ENCODE data around the gene CCDC187.
A peak's percentile ranks its signal among the peaks of the same experiment; 100 is the strongest.

Gene CCDC187

GRCh38 chr9:136251264-136252115 is 52.4 kb downstream of the CCDC187 start:
- DNase-seq = no peak

DNA sequence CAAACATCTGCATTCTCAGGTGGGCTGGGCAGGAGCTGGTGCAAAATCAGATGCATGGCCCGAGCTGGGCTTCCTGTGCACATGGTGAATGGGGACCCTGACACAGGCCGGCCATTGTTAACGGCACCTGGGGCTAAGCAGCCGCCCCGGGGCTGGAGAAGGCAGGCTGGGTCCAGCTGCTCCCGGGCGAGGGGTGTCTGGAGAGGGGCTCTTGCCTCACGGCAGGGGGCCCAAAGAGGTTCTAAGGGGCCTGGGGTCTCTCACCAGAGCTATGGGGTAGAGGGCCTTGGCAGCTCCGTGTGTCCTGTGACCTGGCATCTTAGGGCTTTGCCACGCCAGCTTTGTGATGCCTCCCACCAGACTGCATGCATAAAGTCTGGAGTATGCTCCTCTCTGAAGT is 53.2 kb downstream of the CCDC187 start:
- DNase-seq = no peak

- DNase-seq = no peak
Observed at GRCh38 chr9:136249877-136250559, 53.9 kb downstream of the CCDC187 start.

DNA sequence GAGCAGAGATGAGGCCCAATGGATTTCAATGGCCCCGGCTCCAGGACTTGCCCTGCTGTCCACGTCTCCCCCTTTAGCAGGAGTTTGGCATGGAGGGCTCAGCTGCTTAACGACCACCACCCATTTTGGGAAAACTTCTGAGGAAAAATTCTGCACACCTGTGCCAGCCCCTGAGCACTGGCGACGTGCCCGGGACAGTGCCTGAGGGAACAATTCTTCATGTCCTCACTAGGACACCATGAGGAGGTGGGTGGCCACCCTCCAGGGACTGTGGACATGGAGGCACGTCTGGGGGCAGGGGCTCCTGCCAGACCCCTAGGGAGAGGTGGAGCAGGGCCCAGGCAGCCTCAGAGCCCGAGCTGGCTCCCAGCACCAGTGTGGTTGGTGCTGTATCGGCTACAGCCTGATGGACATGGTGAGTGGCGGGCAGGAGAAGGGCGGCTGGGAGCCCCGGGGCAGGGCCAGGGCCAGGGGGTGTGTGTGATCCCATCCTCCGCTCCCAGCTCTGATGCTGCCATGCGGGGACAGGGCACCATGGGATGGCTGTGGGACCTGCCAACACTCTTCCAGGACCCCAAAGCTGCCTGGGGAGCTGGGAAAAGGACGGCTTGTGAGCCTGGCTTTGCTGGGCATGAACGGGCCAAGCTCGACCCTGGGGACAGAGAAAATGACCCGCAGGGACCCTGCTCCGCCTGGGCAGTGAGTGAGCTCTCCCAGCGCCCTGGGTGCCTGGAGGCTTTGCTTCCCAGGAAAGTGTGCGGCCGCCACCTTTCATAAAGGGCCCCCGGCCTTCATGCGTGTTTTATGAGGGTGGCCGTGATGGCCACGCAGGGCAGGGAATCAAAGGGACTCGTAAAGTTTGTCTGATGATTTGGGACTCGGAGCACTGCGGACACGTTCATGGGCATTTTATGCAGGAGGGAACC is 54.7 kb downstream of the CCDC187 start:
- no peak for DNase-seq

GRCh38 chr9:136247947-136248637 is 55.8 kb downstream of the CCDC187 start:
- DNase-seq = no peak

DNA sequence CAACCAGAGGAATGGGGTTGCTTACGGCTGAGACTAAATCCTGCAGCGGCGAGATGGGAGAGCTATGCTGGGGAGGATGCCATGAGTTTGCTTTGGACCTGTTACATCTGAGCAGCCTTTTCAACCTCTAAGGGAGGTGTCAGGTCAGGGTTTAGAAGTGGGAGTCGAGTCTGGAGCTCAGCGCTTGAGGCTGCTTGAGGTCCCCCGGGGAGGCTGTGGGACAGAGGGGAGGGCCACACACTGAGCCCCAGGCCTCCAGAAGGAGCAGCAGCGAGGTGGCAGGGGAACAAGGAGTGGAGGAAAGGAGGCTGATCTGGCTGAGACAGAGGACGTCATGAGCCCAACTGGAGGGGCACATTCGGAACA is 56.4 kb downstream of the CCDC187 start:
- no peak for DNase-seq

DNA sequence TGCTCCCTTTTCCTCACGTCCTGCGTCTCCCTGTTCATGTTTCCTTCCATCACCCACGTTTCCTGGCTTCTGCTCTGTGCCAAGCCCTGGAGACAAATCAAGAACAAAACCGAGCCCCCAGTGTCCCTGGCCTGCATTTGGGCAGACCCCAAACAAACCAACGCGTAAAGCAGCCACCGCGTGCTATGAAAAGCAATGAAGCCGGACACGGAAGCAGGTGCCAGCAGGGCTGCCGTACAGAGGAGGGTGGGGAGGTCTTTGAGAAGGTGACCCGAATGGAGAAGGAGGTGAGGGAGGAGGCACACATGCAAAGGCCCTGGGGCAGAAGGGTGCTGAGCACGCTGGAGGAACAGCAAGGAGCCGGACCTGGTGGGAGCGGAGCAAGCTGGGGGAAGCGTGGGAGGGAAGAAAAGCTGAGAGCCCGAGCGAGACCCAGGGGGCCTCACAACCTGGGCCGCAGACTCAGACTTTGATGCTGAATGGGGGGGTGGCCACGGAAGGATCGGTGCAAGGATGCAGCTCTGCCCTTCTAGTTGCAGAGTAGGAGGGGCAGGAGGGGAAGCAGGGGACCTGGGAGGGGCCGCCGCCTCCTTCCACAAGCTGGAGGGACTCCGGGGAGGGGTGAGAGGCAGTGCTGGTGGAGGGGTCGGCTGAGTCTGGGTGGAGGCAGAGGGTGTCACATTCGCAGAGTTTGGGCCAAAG is 56.9 kb downstream of the CCDC187 start:
- DNase-seq = no peak

DNA sequence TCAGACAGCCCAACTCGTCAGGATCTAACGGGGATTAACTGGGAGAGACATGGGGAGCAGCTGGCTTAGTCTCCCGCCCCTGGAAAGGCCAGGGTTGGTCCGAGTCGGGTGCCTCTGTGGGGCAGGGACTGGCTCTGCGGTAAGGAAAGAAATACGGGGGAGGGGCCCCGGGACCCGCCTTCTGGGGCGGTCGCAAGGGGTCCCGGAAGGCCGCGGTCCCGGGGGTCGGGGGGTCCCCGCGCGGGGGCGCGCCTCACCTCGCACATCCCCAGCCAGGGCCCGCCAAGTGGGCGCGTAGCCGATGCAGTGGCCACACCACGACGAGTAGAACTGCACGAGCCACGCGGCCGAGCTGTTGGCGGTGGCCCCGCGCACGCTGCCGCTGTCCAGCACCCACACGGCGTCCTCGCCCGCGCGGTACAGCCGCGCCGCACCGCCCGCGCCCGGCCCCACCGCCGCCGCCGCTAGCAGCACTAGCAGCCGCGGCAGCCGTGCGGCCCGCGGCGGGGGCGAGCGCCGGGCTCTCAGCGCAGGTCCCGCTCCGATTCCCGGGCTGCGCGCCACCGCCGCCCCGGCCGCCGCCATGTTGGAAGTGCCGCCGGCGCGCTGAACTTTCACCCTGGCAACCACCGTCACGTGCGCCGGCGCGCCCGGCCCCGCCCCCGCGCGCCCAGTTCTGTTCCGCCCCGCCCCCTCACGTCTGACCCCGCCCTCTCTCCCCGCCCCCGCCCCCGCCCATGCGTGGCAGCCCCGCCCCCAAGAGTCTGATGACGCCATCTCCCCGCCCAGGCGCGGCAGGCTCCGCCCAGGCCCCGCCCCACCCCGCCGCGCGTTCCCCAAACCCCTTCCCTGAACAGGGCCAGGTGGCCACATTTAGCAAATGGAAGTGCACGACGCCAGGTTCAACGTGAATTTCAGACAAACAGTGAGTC is 58.4 kb downstream of the CCDC187 start, which contains the start of gene QSOX2:
Gene QSOX2, minus strand, starts transcription at position 594 of the 932 bp plus-strand sequence. Its CDS starts 9 bp downstream, at position 585.
- DNase-seq = peak; percentile 65

- no peak for DNase-seq
Observed at GRCh38 chr9:136244969-136245218, 59.0 kb downstream of the CCDC187 start.

GRCh38 chr9:136244122-136244968 is 59.5 kb downstream of the CCDC187 start:
- DNase-seq = peak; percentile 17

DNA sequence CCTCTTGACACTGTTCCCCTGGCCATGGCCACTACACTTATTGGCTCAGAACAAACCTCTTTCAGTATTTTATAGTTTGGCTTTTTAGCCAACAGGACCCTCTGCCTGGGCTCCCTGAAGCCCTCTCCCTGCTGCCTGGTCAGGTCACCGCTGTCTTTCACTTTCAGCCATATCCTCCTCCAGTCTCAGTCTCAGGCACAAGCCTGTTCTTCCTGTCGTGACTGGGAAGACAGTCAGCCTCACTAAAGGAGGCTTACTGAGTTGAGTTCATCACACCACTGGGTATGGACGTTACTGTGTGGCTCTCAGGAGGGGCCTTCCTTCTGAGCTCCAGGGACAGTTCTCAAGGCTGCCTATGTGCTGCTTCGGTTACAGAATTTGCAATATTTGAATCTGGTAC is 60.3 kb downstream of the CCDC187 start:
- no peak for DNase-seq

- no peak for DNase-seq
Observed at GRCh38 chr9:136242918-136243525, 60.9 kb downstream of the CCDC187 start.

DNA sequence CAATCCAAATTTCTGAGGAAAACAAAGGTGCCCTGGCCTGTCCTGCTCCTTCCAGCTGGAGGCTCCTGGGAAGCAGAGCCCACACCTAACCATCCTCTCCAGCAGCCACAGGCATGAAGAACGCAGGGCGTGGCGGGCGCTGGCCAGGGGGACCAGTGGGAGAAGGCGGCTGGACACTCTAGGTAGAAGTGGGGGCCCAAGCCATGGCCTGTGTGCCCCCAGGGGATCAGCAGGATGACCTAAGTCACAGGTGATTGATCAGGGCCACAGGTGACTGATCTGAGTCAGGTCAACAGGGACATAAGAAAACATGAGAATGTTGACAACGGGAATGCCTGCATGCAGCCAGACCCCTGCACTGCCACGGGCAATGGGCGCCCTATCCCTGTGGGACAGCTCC is 61.6 kb downstream of the CCDC187 start:
- DNase-seq = no peak

DNA sequence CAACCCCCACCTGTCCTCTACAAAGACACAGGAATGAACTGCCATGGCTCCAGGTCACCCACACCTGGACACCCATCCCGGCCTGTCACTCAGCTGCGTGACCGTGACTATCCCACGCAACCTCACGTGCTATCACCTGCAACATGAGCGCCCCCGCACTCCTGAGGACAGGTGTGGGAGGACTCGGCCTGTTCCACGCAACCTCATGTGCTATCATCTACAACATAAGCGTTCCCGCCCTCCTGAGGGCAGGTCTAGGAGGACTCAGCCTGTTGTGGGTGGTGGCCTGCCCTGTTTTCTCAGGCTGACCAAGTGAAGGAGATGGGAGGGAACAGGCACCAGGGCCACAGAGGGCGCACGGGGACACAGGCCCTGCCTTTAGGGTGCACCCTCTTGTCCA is 62.4 kb downstream of the CCDC187 start:
- no peak for DNase-seq

DNA sequence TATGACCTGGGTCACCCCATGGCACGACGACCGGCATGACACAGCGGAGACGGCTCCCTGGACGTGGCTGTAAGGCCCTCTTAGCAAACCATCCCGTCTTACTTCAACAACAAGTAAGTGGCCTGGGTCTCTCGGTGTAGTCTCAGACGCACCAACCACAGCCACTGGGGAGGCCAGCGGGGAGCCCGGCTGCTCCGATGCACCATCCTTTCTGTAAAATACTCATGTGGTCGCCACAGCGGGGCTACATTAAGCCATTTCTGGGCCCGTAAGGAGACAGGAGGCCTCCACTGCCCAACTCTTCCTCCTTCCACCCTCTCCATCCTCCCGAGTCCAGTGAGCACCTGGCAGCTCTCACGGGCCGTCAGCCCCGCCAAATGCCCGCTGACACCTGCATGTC is 63.0 kb downstream of the CCDC187 start:
- no peak for DNase-seq

DNA sequence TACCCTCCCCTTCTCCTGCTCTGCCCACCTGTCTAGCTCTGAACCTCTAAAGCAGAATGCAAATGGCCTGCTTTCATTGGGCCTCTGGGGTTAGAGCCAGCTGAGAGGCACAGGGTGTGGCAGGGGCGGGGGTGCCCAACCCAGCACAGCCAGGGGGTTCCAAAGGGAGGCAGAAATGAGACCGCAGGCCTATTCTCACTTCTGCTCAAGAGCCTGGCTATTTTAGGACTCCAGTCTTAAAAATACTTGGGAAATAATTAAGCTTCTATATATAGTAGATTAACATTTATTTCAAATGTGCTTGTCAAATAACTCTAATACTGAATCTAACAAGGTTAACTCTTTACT is 63.9 kb downstream of the CCDC187 start:
- no peak for DNase-seq

DNA sequence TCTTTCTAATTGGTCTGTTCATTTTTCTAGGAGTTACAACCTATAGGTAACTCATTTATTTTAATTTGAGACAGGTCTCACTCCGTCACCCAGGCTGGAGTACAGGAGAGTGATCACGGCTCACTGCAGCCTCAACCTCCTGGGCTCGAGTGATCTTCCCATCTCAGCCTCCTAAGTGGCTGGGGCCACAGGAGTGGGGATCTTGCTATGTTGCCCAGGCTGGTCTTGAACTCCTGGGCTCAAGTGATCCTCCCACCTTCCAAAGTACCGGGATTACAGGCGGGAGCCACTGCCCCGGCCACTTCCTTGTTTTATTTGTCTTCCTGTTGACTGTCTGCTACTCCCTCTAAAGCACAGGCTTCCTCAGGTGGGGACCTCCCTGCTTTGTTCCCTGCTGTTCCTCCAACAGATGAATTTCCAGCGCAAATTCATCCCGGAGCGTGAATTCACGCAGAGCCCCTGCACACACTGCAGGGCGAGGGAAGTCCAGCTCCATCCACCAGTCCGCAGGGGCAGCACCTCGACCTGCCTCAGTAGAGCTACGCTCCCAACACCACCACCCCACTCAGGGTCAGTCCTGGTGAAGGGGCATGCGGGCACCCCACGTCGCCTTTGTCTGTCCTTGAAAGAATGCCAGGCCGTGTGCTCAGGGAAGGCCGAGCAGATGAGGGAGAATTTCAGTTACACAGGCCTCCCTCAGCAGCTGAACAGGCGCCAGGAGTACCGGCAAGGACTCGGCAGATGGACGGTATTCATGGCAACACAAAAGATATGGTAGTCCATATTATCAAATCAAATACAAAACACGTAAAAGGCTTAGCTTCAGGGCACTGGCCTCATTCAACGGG is 64.5 kb downstream of the CCDC187 start:
- no peak for DNase-seq

DNA sequence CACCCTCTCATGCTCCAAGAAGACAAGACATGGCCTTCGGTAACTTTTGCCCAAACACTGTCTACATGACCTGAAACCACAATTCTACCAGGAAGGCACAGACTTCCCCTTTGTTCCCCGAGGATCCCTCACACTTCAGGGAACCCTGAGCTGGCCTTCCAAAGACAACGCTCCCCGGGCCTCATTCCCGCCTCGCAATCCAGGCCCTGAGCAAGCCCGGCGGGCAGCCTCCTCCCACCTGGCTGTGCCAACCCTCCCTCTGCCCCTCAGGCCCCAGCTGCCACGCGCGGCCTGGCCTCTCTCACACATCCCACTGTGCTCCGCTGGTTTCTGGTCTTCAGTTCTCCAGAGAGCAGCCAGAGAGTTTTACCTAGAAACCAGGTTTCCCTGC is 65.6 kb downstream of the CCDC187 start:
- DNase-seq = no peak

Measured in NCI-H2227 treated with DMSO at 0.1 percent for 48 hours (cell line).